Small intestine (tissue), 7 donors: Measurements from ENCODE around the gene SPAG16. TPM values are rescaled to one million over a fixed set of nuclear protein-coding genes. Genes with fewer than 3 reads are reported as not detected.
"Not testable (repeated sequence)": the region's sequence is repeated elsewhere in the genome, so short reads cannot be mapped to it uniquely, and the experiment has no call there.

ENCODE experiments used
- DNase-seq, 2 donors: peaks; one replicate each; pipeline versions ENCODE4 v3.0.0 to v3.0.0-alpha.2; 2013
- FAIRE-seq: peaks from 2 replicates; lab custom pipeline; 2012; peaks lifted over from hg19 to GRCh38; lab: Jason Lieb, UNC
- H3K27ac ChIP-seq, 3 donors: one replicate each; pipeline ENCODE4 v1.5.1; 2013; ENCODE audit warnings: low read length in 2 of 3, mild to moderate bottlenecking in 2 of 3, control low read depth in 1 of 3, inconsistent platforms in 1 of 3, low read depth in 1 of 3, moderate library complexity in 1 of 3
- H3K27me3 ChIP-seq, 3 donors: one replicate each; pipeline ENCODE4 v1.6.1; 2013; ENCODE audit warnings: low read length in 3 of 3, inconsistent platforms in 1 of 3; ENCODE audit not compliant: control insufficient read depth in 3 of 3, insufficient read depth in 3 of 3
- H3K36me3 ChIP-seq, 3 donors: one replicate each; pipeline ENCODE4 v1.6.1; 2013; ENCODE audit warnings: low read length in 3 of 3, inconsistent platforms in 1 of 3, low read depth in 1 of 3, mild to moderate bottlenecking in 1 of 3, moderate library complexity in 1 of 3; ENCODE audit not compliant: control insufficient read depth in 3 of 3, insufficient read depth in 2 of 3
- H3K4me1 ChIP-seq, 3 donors: one replicate each; pipeline ENCODE4 v1.6.1; 2013; ENCODE audit warnings: low read length in 2 of 3, inconsistent platforms in 1 of 3, low read depth in 1 of 3, mild to moderate bottlenecking in 1 of 3, moderate library complexity in 1 of 3; ENCODE audit not compliant: control insufficient read depth in 3 of 3, insufficient read depth in 2 of 3
- H3K4me3 ChIP-seq, 3 donors: one replicate each; pipeline ENCODE4 v1.5.1; 2013; ENCODE audit warnings: low read length in 3 of 3, control low read depth in 1 of 3, inconsistent platforms in 1 of 3, low read depth in 1 of 3, mild to moderate bottlenecking in 1 of 3, moderate library complexity in 1 of 3
- H3K9me3 ChIP-seq, 2 donors: one replicate each; pipeline ENCODE4 v1.6.1; 2013; ENCODE audit warnings: low read depth in 1 of 2, low read length in 1 of 2; ENCODE audit not compliant: control insufficient read depth in 2 of 2, insufficient read depth in 1 of 2
- WGBS, 3 donors: extraction: QIAGEN DNeasy Blood & Tissue Kit; methylation state at CpG; one replicate each; pipeline ENCODE4 v1.1.7; 2013; 5-methylcytosine and 5-hydroxymethylcytosine counted together
- polyA plus RNA-seq, 4 donors: library from polyadenylated mRNA; stranded (reverse) in 3 of 4; unstranded in 1 of 4; fragments of 200-250 nt in 3 of 4; fragments of 120-200 nt in 1 of 4; gene quantifications; one replicate each; pipeline versions ENCODE4 v1.2.1 to v1.2.3, GENCODE V29; 2013
- donor health status: healthy with polysubstance abuse.
- donor health status: control.
- donor health status: control.
- donor health status: Bipolar disorder and iron deficiency.
- donor health status: healthy.

SPAG16 gene
- polyA plus RNA-seq, 4 donors: 15.4 to 52.5 (median 18.9) TPM

DNA sequence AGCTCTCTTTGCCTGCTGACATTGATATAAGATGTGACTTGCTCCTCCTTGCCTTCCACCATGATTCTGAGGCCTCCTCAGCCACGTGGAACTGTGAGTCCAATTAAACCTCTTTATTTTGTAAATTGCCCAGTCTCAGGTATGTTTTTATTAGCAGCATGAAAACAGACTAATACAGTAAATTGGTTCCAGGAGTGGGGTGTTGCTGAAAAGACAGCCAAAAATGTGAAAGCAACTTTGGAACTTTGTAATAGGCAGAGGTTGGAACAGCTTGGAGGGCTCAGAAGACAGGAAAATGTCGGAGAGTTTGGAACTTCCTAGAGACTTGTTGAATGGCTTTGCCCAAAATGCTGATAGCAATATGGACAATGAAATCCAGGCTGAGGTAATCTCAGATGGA lies 7.1 kb upstream of the SPAG16 start:
- H3K36me3 ChIP-seq, H3K27me3 ChIP-seq, H3K27ac ChIP-seq, FAIRE-seq, H3K4me1 ChIP-seq, H3K4me3 ChIP-seq, DNase-seq: not testable (repeated sequence)
- 65 to 77% (median 67%) methylated on average over 2 of the region's 2 CpGs for WGBS, 3 donors
- peaks cover 0 to 13% of the 10 kb centered on the region in 2 donors for H3K9me3 ChIP-seq

DNA sequence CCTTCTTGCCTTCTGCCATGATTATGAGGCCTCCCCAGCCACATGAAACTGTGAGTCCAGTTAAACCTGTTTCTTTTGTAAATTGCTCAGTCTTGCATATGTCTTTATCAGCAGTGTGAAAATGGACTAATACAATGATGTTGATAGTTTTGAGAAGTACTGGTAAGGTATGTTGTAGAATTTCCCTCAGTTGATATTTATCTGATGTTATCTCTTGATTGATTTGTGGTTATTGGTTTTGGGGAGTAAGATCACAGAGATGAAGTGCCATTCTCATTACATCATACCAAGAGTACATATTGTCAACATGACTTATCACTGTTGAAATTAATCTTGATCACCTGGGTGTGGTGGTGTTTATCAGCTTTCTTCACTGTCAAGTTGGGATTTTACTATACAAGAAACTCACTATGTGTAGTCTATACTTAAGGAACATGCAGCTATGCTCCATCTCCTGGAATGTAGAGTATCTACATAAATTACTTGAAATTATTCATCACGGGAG lies 5.1 kb upstream of the SPAG16 start:
- H3K36me3 ChIP-seq: no peaks in the 10 kb centered on the region
- FAIRE-seq: no peak
- no peak overlapping the region for H3K27ac ChIP-seq
- peaks cover 0 to 13% of the 10 kb centered on the region in 2 donors for H3K9me3 ChIP-seq
- H3K4me3 ChIP-seq: no peak overlapping the region
- peaks cover 0 to 1% (median 0%) of the 10 kb centered on the region in 3 donors for H3K27me3 ChIP-seq
- WGBS, 3 donors: 41 to 89% (median 48%) methylated on average over 1 of the region's 1 CpG
- peaks cover 0 to 3% (median 0%) of the 10 kb centered on the region in 3 donors for H3K4me1 ChIP-seq
- no peak for DNase-seq

DNA sequence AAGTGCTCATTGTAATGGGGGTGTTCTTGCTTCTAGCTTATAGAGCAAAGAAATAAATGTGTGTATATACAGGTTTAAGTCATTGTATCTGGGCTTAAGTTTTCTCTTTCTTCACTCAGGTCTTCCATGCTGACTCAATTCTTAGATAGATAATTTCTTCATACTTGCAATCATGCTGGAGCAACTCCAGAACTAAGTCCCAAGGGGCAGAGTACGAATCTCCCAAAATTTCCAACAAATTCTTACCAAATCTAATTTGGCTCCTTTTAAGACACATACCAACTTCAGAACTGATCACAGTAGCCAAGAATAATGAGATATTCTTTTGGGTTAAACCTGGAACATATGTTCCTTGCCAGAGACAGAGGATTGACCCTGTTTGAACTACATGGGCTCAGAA lies 4.3 kb upstream of the SPAG16 start:
- peaks cover 0 to 1% (median 0%) of the 10 kb centered on the region in 3 donors for H3K27me3 ChIP-seq
- no peak for FAIRE-seq
- DNase-seq: no peak
- no peaks in the 10 kb centered on the region for H3K36me3 ChIP-seq
- no peak overlapping the region for H3K27ac ChIP-seq
- 72 to 86% (median 83%) methylated on average over 1 of the region's 1 CpG for WGBS, 3 donors
- no peak overlapping the region for H3K4me3 ChIP-seq
- peaks cover 0 to 3% (median 0%) of the 10 kb centered on the region in 3 donors for H3K4me1 ChIP-seq
- H3K9me3 ChIP-seq: peaks cover 0 to 13% of the 10 kb centered on the region in 2 donors

DNA sequence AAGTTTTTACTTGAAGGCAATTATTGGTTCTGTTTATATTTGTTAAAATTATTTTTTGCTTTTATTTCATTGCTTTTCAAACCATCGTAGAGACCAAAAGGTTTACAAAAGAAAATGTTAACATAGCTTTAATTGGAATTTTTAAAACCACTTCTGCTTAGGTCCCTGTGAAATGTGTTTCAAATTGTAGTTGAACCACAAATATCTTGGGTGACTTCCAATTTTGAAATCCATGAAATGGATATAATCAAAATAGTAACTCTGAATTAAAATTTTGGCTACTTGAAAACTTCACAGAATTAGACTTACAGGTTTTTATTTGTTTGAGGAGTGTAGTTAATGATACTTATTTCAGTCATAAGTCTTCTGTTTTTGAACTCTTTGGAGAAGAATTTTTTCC lies 3.1 kb upstream of the SPAG16 start:
- Histone ChIP-seq H3K4me3 (no peak overlapping the region), H3K27ac (no peak overlapping the region), H3K4me1 (peaks cover 0 to 3% (median 0%) of the 10 kb centered on the region in 3 donors), H3K36me3 (no peaks in the 10 kb centered on the region), H3K9me3 (peaks cover 0 to 13% of the 10 kb centered on the region in 2 donors), H3K27me3 (peaks cover 0 to 1% (median 0%) of the 10 kb centered on the region in 3 donors)
- WGBS, 3 donors: 79 to 88% (median 82%) methylated on average over 1 of the region's 1 CpG
- FAIRE-seq (no peak), DNase-seq (no peak)

DNA sequence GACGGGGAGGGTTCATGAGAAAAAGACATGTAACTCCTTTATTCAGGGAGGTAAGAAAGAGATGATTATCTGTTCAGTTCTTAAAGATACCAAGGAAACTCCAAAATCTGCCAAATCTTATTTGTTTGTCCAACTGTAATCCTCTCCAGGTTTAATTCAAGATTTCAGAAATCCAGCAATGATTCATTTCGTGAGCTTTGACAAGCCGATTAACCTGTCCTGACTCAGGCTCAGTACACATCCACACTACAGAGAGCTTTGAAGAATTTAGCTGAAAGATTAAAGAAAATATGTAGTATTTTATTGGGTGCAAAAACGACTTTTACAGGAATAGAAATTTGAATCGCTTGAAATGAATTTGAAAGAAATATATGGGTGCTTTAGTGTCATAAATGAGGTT lies 1.1 kb downstream of the SPAG16 start:
- Histone ChIP-seq H3K9me3 (no peaks in the 10 kb centered on the region), H3K27me3 (no peaks in the 10 kb centered on the region), H3K36me3 (peaks cover 0 to 2% (median 0%) of the 10 kb centered on the region in 3 donors), H3K4me1 (peaks cover 0 to 3% (median 0%) of the 10 kb centered on the region in 3 donors), H3K27ac (peak overlapping the region in 1 of 3 donors; percentile 89), H3K4me3 (peak overlapping the region in 1 of 3 donors; percentile 93)
- FAIRE-seq: no peak
- DNase-seq: no peak
- WGBS, 3 donors: 57 to 79% (median 69%) methylated on average over 5 of the region's 5 CpGs

DNA sequence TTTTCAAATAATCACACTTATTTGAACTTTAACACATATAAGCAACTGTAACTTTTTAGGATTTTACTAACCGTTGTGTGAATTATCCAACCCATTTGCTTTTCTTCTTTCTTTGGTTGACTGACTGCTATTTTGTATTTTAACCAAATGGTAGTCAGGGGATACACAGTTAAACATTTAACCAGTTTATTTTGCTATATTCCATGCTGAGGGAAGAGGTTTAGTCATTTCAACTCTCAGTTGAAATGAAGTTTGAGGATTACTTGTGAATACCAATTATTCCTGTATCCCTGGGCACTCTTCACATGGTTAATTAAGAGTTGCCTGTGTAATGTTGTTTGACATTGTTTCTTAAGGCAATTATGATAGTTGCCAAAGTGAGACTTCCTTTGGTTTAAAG lies 1.9 kb downstream of the SPAG16 start:
- FAIRE-seq: no peak
- H3K4me3 ChIP-seq: no peak overlapping the region

DNA sequence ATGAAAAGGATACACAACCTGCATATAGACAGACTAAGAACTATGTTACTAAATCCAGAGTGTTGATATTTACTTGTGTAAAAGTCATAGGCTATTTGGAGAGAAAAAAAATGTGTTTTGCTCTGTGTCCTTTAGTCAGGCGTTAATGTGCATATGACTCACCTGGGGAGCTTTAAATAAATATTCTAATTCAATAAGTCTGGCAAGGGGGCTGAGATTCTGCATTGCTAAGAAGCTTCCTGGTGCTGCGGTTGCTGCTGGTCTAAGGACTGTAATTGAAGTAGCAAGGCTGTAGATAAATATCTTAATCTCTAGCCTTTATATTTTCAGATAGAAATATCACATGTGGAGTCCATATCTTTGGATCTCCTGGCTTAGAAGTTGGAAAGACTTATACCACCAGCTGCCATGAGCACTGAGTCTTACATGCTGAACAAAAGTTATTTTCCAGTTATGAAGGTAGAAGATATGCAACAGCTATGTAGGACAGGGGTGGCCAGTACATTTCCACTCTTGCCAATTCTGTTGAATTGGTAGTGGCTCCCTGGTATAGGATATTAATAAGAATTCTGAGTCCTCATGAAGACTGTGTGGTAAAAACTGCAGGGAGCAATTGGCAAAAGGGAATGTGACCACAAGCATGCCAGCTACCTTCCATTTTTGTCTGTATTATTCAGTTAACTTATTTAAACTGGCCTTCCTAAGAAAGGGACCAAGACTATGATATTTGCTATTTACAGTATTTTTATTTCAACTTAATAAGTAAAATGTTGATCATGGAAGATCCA lies 4.8 kb downstream of the SPAG16 start:
- Histone ChIP-seq H3K9me3 (no peaks in the 10 kb centered on the region), H3K27ac (no peak overlapping the region), H3K36me3 (peaks cover 0 to 2% (median 0%) of the 10 kb centered on the region in 3 donors), H3K27me3 (no peaks in the 10 kb centered on the region), H3K4me1 (no peaks in the 10 kb centered on the region), H3K4me3 (no peak overlapping the region)
- FAIRE-seq (no peak), DNase-seq (no peak)
- WGBS, 3 donors: 32 to 57% (median 43%) methylated on average over 2 of the region's 2 CpGs

More for the DNA sequence above, 1.9 kb downstream of the SPAG16 start:
- Histone ChIP-seq H3K9me3 (no peaks in the 10 kb centered on the region), H3K36me3 (peaks cover 0 to 2% (median 0%) of the 10 kb centered on the region in 3 donors), H3K4me1 (peaks cover 0 to 3% (median 0%) of the 10 kb centered on the region in 3 donors), H3K27ac (no peak overlapping the region), H3K27me3 (no peaks in the 10 kb centered on the region)
- WGBS, 3 donors: 57 to 74% (median 69%) methylated on average over 1 of the region's 1 CpG
- DNase-seq: no peak

DNA sequence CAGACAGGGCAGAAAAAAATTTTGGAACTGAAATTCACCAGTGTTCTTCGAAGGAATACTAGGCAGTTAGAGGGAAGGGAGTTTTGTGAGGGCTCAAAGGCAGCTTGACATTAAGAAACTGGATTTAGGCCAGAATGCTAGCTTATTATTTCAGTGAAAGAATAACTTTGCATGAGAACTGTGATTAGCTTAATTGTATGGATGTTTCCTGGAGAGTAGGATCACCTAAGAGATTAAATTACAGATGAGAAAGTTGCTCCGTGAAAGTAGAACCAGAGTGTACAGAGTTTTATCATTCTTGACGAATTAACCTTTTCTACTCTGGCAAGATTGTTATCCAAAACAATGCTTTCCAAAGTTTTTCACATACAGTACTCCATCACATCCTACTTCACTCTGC lies 6.2 kb downstream of the SPAG16 start:
- FAIRE-seq (no peak), DNase-seq (no peak)
- Histone ChIP-seq H3K27me3 (no peaks in the 10 kb centered on the region), H3K27ac (no peak overlapping the region), H3K4me3 (no peak overlapping the region), H3K9me3 (no peaks in the 10 kb centered on the region), H3K4me1 (no peaks in the 10 kb centered on the region), H3K36me3 (peaks cover 0 to 2% (median 0%) of the 10 kb centered on the region in 3 donors)
- 79 to 87% (median 81%) methylated on average over 3 of the region's 3 CpGs for WGBS, 3 donors
